Forelimb muscle (tissue), 1 donor: ENCODE measurements around the gene PMEPA1. TPM values are rescaled to one million over a fixed set of nuclear protein-coding genes. Genes with fewer than 3 reads are reported as not detected.

ENCODE experiments used
- DNase-seq: peaks from one replicate; pipeline ENCODE4 v3.0.0-alpha.2; 2013; ENCODE audit warnings: low read depth
- polyA plus RNA-seq: library from polyadenylated mRNA; unstranded; fragments of 120-200 nt; gene quantifications from one replicate; pipeline ENCODE4 v1.2.1, GENCODE V29; 2013; ENCODE audit not compliant: insufficient read length

The PMEPA1 gene, protein sequence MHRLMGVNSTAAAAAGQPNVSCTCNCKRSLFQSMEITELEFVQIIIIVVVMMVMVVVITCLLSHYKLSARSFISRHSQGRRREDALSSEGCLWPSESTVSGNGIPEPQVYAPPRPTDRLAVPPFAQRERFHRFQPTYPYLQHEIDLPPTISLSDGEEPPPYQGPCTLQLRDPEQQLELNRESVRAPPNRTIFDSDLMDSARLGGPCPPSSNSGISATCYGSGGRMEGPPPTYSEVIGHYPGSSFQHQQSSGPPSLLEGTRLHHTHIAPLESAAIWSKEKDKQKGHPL
- polyA plus RNA-seq, result 25.8 TPM

DNA sequence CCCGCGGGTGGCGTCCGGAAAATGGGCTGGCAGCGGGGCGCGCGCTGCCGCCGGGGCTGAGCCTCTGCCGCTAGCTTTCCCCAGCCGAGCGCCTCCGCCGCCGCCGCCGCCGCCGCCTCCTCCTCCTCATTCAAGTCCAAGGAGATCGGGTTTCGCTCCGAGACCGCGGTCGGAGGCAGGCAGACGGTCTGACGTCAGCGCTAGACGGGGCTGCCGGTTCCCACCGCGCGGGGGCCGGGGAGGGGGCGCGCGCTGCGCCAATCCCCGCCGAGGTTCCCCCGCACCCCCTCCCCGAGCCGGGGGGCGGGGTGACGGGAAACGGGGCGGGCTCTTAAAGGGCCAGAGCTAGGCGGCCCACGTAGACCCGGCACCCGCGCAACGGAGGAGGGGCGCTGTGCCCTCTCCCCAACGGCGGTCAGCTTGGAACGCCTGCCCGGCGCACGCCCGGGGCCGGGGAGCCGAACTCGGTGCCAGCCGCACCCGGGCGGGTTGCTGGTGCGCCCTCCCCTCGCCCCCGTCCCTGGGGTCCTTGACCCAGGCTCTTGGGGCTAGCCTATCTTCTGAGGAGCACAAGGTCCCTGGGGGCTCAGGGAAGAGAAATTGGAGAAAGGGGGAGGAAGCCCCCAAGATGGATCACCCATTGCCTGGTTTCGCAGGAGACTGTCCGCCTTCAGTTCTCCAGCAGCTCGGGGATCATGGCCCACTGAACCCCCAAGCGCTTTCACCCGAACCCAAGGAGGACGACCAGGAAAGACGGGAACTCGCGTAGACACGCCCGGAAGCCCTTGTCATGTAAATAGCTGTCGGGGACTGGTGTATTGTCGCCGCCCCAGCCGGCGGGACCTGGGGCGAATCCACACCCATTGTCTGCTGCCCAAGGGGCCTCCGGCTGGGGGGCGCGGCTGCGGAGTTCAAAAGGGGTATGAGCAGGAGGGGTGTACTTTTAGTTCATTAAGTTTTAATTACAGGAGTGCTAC, at the start of gene PMEPA1:
Gene PMEPA1, minus strand, starts transcription at position 193 of the 977 bp plus-strand sequence. CDS start 433 bp downstream, outside the sequence.
- DNase-seq, result peak; percentile 83

- DNase-seq, result no peak
These were observed 48.0 kb upstream of the PMEPA1 start for GRCh38 chr20:57757767-57758166.

DNA sequence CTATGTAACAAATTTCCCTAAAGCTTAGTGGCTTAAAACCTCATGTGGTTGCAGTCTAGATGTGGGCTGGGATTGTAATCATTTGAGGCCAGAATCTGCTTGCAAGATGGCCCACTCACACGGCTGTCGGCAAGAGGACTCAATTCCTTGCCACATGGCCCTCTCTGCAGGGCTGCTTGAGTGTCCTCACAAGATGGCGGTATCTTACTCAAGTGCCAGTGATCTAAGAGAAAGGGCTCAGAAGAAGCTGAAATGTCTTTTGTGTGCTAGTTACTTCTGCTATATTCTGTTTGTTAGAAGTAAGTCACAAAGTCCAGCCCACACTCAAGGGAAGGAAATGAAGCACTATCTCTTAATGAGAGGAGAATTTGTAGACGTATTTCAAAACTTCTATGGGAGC, 47.1 kb upstream of the PMEPA1 start:
- no peak for DNase-seq

DNA sequence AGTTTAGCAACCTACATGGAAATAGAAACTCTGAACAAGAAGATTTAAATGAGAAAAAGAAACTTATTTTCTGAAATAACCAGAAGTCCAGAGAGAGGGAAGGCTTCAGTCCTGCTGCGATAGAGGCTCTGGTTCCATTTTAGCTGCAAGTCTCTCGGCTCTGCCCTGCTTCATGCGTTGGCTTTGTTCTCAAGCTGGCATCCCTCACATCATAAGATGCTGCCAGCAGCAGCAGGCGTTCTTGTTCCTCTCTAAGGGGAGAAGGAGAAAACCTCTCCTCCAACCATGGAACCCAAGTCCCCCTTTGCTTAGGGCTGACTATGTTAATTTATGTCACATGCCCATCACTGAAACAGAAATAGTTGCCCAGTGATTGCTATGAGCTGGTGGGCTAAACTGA, 46.4 kb upstream of the PMEPA1 start:
- no peak for DNase-seq

DNA sequence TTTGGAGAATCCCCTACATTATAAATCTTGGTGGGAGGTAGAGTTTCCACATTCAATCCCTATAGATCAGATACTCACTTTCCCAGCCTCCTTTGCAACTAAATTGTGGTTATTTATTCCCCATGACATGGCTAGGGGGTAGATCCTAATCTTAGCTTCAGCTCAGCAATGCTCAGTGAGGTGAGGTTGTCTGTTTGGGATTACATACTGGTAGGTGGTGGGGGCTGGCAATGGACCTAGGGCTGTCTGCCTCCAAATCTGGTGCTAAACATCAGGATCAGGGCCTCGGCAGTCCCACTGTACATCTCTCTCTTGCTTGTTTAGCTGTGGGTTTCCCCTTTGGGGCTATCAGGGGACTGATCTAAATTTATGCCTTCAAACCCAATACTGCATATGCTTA, 45.8 kb upstream of the PMEPA1 start:
- no peak for DNase-seq

DNA sequence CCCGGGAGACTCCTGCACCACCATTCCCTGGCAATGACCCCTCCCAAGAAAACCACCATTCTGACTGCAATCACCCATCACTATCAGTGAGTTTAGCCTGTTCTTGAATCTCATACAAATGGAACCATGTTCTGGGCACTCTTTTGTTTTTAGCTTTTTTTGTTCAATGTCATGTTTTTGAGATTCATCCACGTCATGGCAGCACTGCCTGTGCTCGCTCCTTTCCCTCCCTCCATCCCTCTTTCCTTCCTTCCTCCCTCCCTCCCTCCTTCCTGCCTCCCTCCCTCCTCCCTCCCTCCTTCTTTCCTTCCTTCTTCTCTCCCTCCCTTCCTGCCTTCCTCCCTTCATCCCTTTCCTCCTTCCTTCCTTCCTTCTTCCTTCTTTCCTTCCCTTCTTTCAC, 44.4 kb upstream of the PMEPA1 start:
- DNase-seq, result no peak

GRCh38 chr20:57753332-57754164, 43.7 kb upstream of the PMEPA1 start:
- DNase-seq, result no peak

DNA sequence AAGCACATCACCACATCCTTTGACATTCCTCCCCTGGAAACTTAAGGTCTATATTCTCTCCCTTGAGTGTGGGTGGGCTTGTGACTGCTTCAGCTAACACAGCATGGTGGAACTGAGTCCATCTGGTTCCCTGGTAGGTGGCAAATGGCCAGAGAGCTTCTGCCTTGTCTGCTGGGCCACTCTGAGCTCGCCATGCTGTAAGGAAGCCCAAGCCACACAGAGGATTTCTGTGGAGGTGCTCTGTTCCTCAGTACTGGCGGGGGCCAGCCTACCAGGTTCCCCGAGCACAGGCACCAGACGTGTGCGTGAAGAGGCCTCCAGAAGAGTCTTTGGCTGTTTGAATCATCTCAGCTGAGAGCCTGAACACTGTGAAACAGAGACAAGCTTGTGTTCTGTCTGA, 41.6 kb upstream of the PMEPA1 start:
- no peak for DNase-seq

GRCh38 chr20:57749869-57750268, 40.1 kb upstream of the PMEPA1 start:
- DNase-seq, result no peak

DNA sequence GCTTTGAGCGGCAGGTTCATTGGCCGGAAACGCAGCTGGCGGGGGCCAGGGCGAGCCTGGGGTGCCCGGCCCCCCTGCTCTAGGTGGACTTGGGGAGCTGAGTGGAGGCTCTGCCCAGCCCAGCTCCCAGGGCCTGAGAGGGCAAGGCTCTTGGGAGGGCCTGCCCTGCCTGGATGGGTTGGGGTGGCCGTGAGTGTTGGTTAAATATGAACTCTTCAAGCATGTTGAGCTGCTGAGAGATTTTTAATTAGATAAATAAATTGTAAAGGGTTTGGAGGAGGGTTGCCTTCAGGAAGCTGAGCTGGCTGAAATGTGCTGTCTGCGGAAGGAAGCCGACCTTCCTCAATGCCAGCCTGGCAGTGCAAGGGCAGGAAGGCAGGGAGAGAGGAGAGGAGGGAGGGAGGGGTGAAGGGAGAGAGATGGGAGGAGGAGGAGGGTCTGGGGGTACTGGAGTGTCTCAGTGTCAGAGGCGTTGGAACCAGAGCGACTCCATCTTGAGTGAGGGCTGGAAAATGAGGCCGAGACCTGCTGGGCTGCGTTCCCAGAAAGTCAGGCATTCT, 39.4 kb upstream of the PMEPA1 start:
- no peak for DNase-seq

DNA sequence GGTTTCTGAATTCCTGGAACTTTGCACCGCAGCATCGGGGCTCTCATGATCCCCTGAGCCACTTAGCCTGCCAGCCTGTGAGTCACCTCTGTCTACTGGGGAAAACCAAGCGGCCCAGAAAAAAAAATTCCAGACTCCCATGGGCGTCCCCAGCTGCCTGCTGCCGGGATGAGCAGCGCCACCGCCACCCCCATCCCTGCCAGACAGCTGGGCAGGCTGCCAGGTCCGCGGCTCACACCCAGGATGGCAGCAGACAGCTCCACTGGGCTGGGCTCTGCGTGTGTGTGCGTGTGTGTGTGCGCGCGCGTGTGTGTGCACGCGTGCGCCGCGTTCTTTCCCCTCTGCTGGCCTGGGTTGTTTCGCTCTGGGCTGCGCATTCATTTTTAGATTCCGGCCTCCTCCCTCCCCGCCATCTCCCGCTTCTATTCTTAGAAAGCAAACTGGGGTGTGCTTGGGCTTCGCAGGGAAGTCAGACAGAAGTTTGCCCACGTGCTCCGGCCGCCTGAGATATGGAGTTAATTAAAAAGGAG, 38.9 kb upstream of the PMEPA1 start:
- no peak for DNase-seq

- no peak for DNase-seq
These were observed 38.2 kb upstream of the PMEPA1 start for GRCh38 chr20:57747861-57748481.

DNA sequence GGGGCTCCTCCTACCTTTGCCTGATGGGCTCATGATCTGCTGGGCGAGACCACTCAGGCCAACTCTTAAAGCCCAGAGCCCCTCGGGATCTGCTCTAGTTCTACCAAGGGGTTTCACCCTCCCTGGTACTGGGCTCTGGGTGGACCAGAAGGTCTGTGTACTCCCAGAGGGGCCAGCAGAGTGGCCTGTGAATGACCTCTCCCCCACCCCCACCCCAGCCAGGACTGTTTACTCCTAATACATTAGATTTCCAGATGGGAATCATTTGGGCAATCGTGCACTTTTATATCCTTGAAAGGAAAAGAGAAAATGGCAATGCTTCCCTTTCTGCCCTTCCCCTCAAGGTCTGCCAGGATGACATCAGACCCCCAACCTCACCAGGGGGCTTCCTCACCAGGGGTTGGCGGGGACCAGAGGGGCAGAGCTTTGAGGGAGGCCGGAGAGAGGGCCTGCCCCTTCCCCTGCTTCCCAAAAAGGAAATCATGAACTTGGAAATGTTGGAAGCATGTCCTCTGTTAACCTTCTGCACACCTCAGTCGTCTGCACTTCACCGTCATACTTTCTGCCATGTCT, 37.1 kb upstream of the PMEPA1 start:
- no peak for DNase-seq

GRCh38 chr20:57746201-57746600, 36.4 kb upstream of the PMEPA1 start:
- no peak for DNase-seq

DNA sequence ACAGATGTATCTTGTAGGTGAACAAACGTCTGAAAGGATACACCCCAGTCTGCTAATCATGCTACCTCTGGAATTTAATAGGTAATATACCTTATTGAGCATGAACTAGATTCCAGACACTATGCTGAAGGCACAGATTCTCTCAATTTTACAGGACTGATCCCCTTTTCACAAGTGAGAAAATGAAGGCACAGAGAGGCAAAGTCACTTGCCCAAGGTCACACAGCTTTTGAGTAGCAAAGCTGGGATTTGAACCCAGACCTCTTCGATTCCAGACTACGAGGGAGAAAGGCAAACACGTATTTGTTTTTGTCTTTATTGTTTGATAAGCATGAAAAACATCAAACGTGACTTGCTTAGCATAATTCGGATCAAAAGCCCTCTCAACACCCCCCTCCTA, 34.4 kb upstream of the PMEPA1 start:
- no peak for DNase-seq

DNA sequence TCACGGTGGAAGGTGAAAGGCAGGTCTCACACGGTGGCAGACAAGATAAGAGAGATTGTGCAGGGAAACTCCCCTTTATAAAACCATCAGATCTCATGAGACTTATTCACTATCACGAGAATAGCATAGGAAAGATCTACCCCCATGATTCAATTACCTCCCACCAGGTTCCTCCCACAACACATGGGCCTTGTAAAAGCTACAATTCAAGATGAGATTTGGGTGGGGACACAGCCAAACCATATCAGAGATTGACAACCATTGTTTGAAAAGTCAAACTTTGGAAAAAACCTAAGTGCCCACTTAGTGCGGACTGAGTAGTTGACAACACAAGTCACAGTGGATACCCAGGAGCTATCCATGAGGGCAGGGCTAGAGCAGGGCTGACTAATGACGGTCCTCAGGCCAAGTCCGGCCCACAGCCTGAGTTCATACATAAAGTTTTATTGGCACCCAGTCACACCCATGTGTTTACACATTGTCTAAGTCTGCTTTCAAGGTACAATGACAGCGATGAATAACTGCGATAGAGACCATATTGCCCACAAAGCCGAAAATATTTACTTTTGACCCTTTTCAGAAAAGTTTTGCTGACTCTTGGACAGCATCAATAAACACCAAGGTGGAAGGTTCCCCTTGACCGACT, 33.8 kb upstream of the PMEPA1 start:
- DNase-seq, result no peak

DNA sequence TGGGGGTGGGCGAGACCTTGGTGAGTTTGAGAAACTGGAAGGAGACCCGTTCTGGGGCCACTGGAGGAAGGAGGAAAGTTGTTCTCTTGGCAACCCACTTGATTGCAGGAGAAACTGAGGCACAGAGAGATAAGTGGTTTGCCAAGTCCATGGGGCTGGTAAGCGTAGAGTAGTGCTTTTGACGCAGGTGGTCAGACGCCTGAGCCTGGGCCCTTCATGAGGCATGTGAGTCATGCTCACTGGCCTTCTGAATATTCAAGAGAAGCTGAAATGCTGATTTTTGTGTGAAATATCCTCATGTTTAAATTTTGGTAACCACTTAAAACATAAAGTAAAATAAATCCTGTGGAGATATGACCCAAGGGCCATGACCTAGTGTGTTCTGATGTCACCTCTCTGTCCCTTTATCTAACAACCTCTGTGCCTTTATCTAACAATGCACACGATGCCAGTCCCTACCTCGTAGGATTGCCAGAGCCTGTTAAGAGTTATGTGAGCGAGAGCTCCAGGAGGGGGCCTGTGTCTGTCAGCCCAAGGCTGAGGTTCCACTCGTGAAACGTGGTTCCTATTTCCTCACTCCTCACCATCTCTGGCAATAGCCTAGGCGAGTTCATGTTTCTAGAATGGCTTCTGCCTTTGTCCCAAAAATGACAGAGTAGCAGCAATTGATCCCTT, 32.8 kb upstream of the PMEPA1 start:
- DNase-seq, result no peak

DNA sequence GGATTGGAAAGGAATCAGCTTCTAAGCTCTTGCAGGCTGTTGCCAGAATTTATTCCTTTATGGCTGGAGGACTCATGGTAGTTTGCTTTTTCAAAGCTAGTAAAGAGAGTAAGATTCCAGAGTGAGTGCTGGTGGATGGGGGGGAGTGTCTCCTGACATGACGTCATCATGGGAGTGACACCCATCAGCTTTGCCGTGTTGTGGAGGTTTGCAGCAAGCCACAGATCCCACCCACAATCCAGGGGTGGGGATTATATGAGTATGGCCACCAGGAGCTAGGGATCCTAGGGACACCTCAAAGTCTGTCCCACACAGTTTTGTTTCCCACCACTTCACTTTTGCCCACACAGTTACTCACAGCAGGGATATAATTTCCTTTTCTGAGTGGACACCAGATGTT, 28.7 kb upstream of the PMEPA1 start:
- no peak for DNase-seq

DNA sequence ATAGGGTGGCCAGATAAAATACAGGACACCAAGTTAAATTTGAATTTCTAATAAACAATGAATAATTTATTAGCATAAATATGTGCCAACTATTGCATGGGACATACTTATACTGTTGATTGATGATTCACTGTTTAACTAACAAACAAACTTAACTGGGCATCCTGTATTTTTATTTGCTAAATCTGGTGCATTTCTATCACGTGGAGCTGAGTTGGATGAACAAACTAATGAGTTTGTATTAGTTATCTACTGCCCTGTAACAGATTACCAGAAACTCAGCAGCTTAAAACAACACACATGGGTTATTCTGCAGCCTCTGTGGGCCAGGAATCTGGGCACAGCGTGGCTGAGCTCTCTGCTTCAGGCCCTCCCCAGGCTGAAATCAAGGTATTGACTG, 28.2 kb upstream of the PMEPA1 start:
- no peak for DNase-seq
